ENCODE data around the gene RAD9B. TPM values are rescaled to one million over a fixed set of nuclear protein-coding genes. Genes with fewer than 3 reads are reported as not detected.

Gene RAD9B
- total and polyA plus RNA-seq, 4 donors, result 0.12 to 1.5 (median 0.61) TPM

DNA sequence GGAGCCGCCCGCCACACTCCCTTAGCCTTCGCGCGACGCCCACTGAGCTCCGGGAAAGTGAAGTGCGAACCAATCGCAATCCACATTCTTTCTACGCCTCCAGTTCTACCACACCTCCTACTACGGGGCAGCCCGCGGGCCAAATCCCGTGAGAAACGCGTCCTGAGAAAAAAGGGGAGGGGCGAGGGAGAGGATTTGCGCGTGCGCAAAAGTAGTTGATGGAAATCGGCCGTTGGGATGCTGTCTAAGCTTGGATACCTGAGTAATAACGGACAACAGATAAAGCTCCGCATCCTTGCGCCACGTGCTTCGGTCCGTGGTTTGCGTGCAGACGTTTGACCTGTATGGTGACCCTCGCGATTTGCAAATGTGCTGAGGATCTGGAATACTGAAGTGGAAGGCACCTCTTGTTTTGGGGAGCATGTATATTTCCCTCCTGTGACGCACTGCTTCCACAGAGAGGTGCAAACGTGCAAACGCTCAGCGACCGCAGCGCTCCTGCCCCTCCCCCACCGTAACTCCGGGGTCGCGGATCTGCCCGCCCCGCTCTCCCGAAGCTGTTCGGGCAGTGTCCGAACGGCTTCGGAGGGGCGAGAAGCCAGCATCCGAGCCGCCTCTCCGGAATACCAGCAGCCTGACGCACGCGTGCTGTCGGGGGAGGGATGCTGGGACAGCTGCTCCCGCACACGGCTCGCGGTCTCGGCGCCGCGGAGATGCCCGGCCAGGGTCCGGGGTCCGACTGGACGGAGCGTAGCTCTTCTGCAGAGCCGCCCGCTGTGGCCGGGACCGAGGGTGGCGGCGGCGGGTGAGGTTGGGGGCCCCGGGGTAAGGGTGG lies 33.7 kb upstream of the RAD9B start, which contains the start of the genes FAM216A and GPN3:
Gene FAM216A (plus strand): TSS at position 632 of the 835 bp plus-strand sequence. CDS start 31 bp downstream, at position 663.
Gene GPN3 (minus strand): TSS at position 44 of the 835 bp plus-strand sequence. CDS start 54 bp downstream, outside the sequence.
- ATAC-seq (ENCODE audit: insufficient read depth, low FRiP score) (peak; percentile 94), DNase-seq (peak; percentile 98 to 100 (median 99))
- WGBS, 2 donors, result 0% methylated on average over 71 to 78 of the region's 78 CpGs
- no peaks in the 10 kb centered on the region for H3K9me3 ChIP-seq (ENCODE audit: control insufficient read depth in 4 of 4, insufficient read depth in 3 of 4, low read length in 3 of 4)
- H3K27ac ChIP-seq (ENCODE audit: low read depth in 1 of 2, low read length in 1 of 2), result peak within 1 kb of the TSS; percentile 92 to 95
- TF ChIP-seq, protein P1, sequence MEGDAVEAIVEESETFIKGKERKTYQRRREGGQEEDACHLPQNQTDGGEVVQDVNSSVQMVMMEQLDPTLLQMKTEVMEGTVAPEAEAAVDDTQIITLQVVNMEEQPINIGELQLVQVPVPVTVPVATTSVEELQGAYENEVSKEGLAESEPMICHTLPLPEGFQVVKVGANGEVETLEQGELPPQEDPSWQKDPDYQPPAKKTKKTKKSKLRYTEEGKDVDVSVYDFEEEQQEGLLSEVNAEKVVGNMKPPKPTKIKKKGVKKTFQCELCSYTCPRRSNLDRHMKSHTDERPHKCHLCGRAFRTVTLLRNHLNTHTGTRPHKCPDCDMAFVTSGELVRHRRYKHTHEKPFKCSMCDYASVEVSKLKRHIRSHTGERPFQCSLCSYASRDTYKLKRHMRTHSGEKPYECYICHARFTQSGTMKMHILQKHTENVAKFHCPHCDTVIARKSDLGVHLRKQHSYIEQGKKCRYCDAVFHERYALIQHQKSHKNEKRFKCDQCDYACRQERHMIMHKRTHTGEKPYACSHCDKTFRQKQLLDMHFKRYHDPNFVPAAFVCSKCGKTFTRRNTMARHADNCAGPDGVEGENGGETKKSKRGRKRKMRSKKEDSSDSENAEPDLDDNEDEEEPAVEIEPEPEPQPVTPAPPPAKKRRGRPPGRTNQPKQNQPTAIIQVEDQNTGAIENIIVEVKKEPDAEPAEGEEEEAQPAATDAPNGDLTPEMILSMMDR (IDR thresholded peaks at IDR 0.05; ENCODE audit: control extremely low read depth, extremely low read depth), result no peak
- no peaks in the 10 kb centered on the region for H3K27me3 ChIP-seq (ENCODE audit: control insufficient read depth in 3 of 3, insufficient read depth in 3 of 3, low read length in 2 of 3)
- peak within 1 kb of the TSS; percentile 67 to 97 for H3K9ac ChIP-seq (ENCODE audit: insufficient read depth in 1 of 2, low read length in 2 of 2)
- H3K36me3 ChIP-seq (ENCODE audit: control insufficient read depth in 4 of 4, insufficient read depth in 4 of 4, low read length in 4 of 4), result peaks cover 0 to 11% (median 3%) of the 10 kb centered on the region in 4 donors
- peaks cover 4 to 17% (median 8%) of the 10 kb centered on the region in 5 donors for H3K4me1 ChIP-seq (ENCODE audit: control insufficient read depth in 5 of 5, insufficient read depth in 5 of 5, low read length in 5 of 5)
- peak within 1 kb of the TSS; percentile 72 for H3K4me3 ChIP-seq

DNA sequence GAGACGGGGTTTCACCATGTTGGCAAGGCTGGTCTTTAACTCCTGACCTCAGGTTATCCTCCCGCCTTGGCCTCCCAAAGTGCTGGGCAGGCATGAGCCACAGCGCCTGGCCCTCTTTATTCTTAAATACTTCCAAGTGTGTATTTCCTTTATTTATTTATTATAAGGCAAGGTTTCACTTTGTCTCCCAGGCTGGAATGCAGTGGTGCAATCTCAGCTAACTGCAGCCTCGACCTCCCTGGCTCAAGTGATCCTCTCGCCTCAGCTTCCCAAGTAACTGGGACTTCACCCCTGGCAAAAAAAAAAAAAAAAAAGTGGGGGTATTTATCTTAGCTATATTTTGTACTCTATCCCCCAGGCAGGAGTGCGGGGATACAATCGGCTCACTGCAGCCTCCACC lies 26.7 kb upstream of the RAD9B start:
- no peak overlapping the region for H3K4me3 ChIP-seq
- WGBS, 2 donors, result 90 to 96% methylated on average over 7 of the region's 7 CpGs
- no peaks in the 10 kb centered on the region for H3K27me3 ChIP-seq (ENCODE audit: control insufficient read depth in 3 of 3, insufficient read depth in 3 of 3, low read length in 2 of 3)
- TF ChIP-seq, protein P1 (IDR thresholded peaks at IDR 0.05; ENCODE audit: control extremely low read depth, extremely low read depth), result no peak
- no peak overlapping the region for H3K27ac ChIP-seq (ENCODE audit: low read depth in 1 of 2, low read length in 1 of 2)
- H3K9me3 ChIP-seq (ENCODE audit: control insufficient read depth in 4 of 4, insufficient read depth in 3 of 4, low read length in 3 of 4), result no peaks in the 10 kb centered on the region
- ATAC-seq (ENCODE audit: insufficient read depth, low FRiP score) (no peak), DNase-seq (no peak)
- H3K36me3 ChIP-seq (ENCODE audit: control insufficient read depth in 4 of 4, insufficient read depth in 4 of 4, low read length in 4 of 4), result peaks cover 0 to 4% (median 1%) of the 10 kb centered on the region in 4 donors
- no peak overlapping the region for H3K9ac ChIP-seq (ENCODE audit: insufficient read depth in 1 of 2, low read length in 2 of 2)
- no peaks in the 10 kb centered on the region for H3K4me1 ChIP-seq (ENCODE audit: control insufficient read depth in 5 of 5, insufficient read depth in 5 of 5, low read length in 5 of 5)

DNA sequence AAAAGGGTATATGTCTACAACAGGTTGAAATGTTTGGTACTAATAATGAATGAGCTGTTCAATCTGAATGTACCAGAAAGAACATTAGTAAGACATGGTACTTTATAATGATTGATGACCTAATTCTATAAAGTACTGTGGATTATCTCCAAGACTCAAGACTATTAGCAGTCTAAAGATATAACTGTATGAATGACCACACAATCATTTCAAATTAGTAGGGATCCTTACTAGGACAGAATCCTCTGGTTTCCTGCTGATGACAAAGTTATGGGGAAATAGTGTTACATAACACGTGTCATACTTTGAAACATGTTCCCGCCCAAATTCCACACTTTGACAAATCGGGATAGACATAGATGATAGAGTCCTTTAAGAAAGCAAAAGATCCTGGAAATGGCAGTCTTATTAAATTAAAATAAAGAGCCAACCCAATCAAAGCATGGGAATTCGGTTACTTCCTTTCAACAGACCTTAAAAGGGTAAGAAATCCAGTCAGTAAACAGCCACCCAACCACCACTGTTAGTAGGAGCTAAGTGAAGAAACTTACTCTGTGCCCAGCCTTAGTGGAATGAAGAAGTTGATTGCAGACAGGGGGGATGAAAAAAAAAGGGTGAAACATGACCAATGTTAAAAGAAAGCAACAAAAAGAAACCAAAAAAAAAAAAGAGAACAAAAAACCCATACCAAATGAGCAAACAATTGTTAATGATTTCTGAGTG lies 3.0 kb upstream of the RAD9B start:
- Histone ChIP-seq H3K4me3 (no peak overlapping the region), H3K27ac (ENCODE audit: low read depth in 1 of 2, low read length in 1 of 2) (peak overlapping the region in 1 of 2 donors; percentile 36), H3K27me3 (ENCODE audit: control insufficient read depth in 3 of 3, insufficient read depth in 3 of 3, low read length in 2 of 3) (no peaks in the 10 kb centered on the region), H3K4me1 (ENCODE audit: control insufficient read depth in 5 of 5, insufficient read depth in 5 of 5, low read length in 5 of 5) (peaks cover 0 to 19% (median 5%) of the 10 kb centered on the region in 5 donors), H3K36me3 (ENCODE audit: control insufficient read depth in 4 of 4, insufficient read depth in 4 of 4, low read length in 4 of 4) (peaks cover 6 to 13% (median 9%) of the 10 kb centered on the region in 4 donors), H3K9me3 (ENCODE audit: control insufficient read depth in 4 of 4, insufficient read depth in 3 of 4, low read length in 3 of 4) (no peaks in the 10 kb centered on the region), H3K9ac (ENCODE audit: insufficient read depth in 1 of 2, low read length in 2 of 2) (no peak overlapping the region)
- 28 to 47% methylated on average over 4 of the region's 4 CpGs for WGBS, 2 donors
- ATAC-seq (ENCODE audit: insufficient read depth, low FRiP score), result no peak
- TF ChIP-seq, protein P1 (IDR thresholded peaks at IDR 0.05; ENCODE audit: control extremely low read depth, extremely low read depth), result no peak
- no peak for DNase-seq

Data from lung (tissue), 12 donors.